ENCODE results near the gene PSAPL1. TPM values are rescaled to one million over a fixed set of nuclear protein-coding genes. Genes with fewer than 3 reads are reported as not detected.

PSAPL1 gene
- total RNA-seq, 4 donors from 2014 or later: not detected

DNA sequence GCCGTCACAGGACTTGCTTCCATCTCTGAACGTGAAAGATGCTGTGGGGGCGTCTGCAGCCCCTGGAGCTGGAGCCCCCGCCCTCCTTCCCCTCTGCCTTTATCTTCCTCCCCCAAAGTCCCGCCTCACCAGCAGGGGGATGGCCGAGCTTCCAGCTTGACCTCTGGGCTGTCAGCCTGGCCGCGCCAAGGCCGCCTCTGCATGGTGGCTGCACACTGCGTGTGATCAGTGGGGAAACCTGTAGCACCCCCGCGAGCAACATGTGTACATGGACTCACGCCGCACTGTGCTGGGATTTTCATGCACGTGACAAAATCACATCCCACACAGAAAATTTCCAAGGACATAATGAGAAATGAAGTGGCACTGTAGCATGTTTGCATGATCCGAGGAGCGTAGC lies 26.5 kb upstream of the PSAPL1 start:
- WGBS, 2 donors (ENCODE audit: low coverage in 1 of 2): 66% methylated on average over 17 of the region's 17 CpGs; no CpG with 5 or more reads in 1 of the 2 donors
- Histone ChIP-seq H3K27ac (no peak overlapping the region), H3K27me3 (no peaks in the 10 kb centered on the region), H3K4me1 (no peaks in the 10 kb centered on the region), H3K36me3 (no peaks in the 10 kb centered on the region), H3K9me3 (peaks cover 0 to 4% of the 10 kb centered on the region in 2 donors), H3K4me3 (no peak overlapping the region)
- in situ Hi-C loops (cut with MboI; ENCODE audit: low pct_ligation_motif_present in 1 of 4, low pct_unique_long_range_greater_than_20kb in 1 of 4, low sequenced_read_pairs in 3 of 4) (no loop called here), intact Hi-C loops (cut with DNase I; ENCODE audit: low total_unique reads) (no loop called here)
- no peak for TF ChIP-seq POLR2AphosphoS5 (IDR thresholded peaks at IDR 0.05)
- TF ChIP-seq POLR2A (IDR thresholded peaks at IDR 0.05): no peak
- DNase-seq: no peak

DNA sequence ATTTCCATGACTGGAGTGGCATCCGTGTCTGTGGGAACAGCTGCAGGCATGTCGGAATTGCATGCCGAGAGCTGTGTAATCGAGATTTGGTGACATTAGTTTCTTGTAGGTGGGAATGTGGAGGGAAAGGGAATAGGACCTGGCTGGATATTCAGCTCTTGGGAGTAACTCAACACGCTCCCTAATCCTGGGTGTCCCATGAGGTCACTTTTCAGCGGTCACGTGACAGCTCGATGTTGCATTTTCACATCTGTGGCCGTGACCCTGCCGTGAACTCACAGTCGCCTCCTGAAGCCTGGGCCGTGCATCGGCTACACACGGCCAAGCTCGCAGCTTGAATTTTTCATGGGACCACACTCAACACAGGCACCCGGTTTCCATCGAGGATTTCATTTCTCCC lies 25.8 kb upstream of the PSAPL1 start:
- in situ Hi-C loops (cut with MboI; ENCODE audit: low pct_ligation_motif_present in 1 of 4, low pct_unique_long_range_greater_than_20kb in 1 of 4, low sequenced_read_pairs in 3 of 4): no loop called here
- Histone ChIP-seq H3K27me3 (no peaks in the 10 kb centered on the region), H3K9me3 (peaks cover 0 to 2% of the 10 kb centered on the region in 2 donors), H3K27ac (no peak overlapping the region), H3K4me1 (no peaks in the 10 kb centered on the region), H3K36me3 (no peaks in the 10 kb centered on the region), H3K4me3 (no peak overlapping the region)
- DNase-seq: no peak
- intact Hi-C loops (cut with DNase I; ENCODE audit: low total_unique reads): no loop called here
- 25 to 56% methylated on average over 6 to 17 of the region's 17 CpGs for WGBS, 2 donors (ENCODE audit: low coverage in 1 of 2)
- no peak for TF ChIP-seq POLR2AphosphoS5 (IDR thresholded peaks at IDR 0.05)
- TF ChIP-seq POLR2A (IDR thresholded peaks at IDR 0.05): no peak
- no peak for TF ChIP-seq EP300 (IDR thresholded peaks at IDR 0.05; ENCODE audit: low read depth)
- TF ChIP-seq, protein P1, sequence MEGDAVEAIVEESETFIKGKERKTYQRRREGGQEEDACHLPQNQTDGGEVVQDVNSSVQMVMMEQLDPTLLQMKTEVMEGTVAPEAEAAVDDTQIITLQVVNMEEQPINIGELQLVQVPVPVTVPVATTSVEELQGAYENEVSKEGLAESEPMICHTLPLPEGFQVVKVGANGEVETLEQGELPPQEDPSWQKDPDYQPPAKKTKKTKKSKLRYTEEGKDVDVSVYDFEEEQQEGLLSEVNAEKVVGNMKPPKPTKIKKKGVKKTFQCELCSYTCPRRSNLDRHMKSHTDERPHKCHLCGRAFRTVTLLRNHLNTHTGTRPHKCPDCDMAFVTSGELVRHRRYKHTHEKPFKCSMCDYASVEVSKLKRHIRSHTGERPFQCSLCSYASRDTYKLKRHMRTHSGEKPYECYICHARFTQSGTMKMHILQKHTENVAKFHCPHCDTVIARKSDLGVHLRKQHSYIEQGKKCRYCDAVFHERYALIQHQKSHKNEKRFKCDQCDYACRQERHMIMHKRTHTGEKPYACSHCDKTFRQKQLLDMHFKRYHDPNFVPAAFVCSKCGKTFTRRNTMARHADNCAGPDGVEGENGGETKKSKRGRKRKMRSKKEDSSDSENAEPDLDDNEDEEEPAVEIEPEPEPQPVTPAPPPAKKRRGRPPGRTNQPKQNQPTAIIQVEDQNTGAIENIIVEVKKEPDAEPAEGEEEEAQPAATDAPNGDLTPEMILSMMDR (IDR thresholded peaks at IDR 0.05): no peak

DNA sequence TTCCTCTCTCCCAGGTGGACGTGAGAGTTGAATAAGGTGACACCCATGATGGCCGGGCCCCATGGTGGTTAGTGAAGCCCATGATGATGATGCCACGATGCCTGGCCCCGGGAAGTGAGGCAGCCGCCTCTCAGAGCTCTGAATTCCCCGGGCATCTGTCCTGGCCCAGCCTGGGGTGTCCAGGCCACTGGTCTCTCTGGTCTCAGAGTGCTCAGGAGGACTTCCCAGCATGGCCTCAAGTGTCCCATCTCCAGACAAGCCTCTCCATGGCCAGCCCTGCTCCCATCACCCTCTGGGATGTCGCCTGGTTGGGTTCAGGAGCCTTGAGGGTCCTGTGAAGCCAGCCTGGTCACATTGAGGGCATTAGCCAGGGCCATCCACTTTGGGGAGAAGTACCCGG lies 24.7 kb upstream of the PSAPL1 start:
- no peaks in the 10 kb centered on the region for H3K4me1 ChIP-seq
- no peaks in the 10 kb centered on the region for H3K36me3 ChIP-seq
- in situ Hi-C loops (cut with MboI; ENCODE audit: low pct_ligation_motif_present in 1 of 4, low pct_unique_long_range_greater_than_20kb in 1 of 4, low sequenced_read_pairs in 3 of 4): no loop called here
- H3K27ac ChIP-seq: no peak overlapping the region
- WGBS, 2 donors (ENCODE audit: low coverage in 1 of 2): 60 to 97% methylated on average over 1 to 8 of the region's 8 CpGs
- intact Hi-C loops (cut with DNase I; ENCODE audit: low total_unique reads): no loop called here
- DNase-seq: no peak
- TF ChIP-seq, protein P1 (IDR thresholded peaks at IDR 0.05): no peak
- no peak for TF ChIP-seq POLR2AphosphoS5 (IDR thresholded peaks at IDR 0.05)
- TF ChIP-seq EP300 (IDR thresholded peaks at IDR 0.05; ENCODE audit: low read depth): no peak
- no peak for TF ChIP-seq POLR2A (IDR thresholded peaks at IDR 0.05)
- no peak overlapping the region for H3K4me3 ChIP-seq
- H3K27me3 ChIP-seq: no peaks in the 10 kb centered on the region
- H3K9me3 ChIP-seq: no peaks in the 10 kb centered on the region

DNA sequence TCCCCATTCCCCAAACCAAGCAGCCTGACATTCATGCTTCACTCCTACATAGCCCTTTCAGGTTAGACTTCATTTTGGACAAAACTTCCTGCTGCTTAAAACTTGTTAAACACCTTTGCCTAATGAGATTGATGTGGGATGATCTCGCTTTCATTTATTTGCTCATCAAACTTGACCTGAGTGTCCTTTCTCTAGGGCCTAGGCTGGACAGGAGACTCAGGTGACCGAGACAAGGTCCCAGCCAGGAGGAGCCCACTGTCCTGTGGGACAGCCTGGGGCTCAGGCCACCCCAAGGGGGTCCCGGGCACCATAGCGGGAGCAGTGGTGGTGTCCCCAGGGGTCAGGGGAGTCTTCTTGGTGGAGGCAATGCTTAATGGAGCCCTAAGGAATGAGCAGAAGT lies 23.7 kb upstream of the PSAPL1 start:
- WGBS, 2 donors (ENCODE audit: low coverage in 1 of 2): 90 to 100% methylated on average over 2 to 4 of the region's 4 CpGs
- no peak overlapping the region for H3K27ac ChIP-seq
- intact Hi-C loops (cut with DNase I; ENCODE audit: low total_unique reads): no loop called here
- H3K4me1 ChIP-seq: no peaks in the 10 kb centered on the region
- H3K36me3 ChIP-seq: no peaks in the 10 kb centered on the region
- H3K9me3 ChIP-seq: no peaks in the 10 kb centered on the region
- no peak overlapping the region for H3K4me3 ChIP-seq
- TF ChIP-seq, protein P1 (IDR thresholded peaks at IDR 0.05): no peak
- TF ChIP-seq POLR2AphosphoS5 (IDR thresholded peaks at IDR 0.05) (no peak), EP300 (IDR thresholded peaks at IDR 0.05; ENCODE audit: low read depth) (no peak), POLR2A (IDR thresholded peaks at IDR 0.05) (no peak)
- DNase-seq: no peak
- in situ Hi-C loops (cut with MboI; ENCODE audit: low pct_ligation_motif_present in 1 of 4, low pct_unique_long_range_greater_than_20kb in 1 of 4, low sequenced_read_pairs in 3 of 4): no loop called here
- no peaks in the 10 kb centered on the region for H3K27me3 ChIP-seq

DNA sequence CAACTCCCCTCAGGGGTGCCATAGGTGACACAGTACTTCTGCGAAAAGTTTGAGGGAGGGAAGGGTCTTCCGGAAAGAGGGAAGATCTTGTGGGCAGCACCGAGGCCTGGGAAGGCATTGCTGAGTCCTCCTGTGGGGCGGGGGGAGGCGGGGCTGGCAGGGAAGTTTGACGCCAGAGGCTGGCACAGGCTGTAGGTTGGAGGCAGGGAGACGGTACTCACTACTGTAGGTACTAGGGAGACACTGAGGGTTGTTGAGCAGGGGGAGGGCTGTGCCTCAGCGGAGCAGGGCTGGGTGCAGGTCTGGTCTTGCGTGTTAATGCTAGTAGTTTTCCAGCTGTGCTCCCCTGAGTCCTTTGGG lies 23.3 kb upstream of the PSAPL1 start:
- 69 to 76% methylated on average over 6 to 8 of the region's 9 CpGs for WGBS, 2 donors (ENCODE audit: low coverage in 1 of 2)
- Histone ChIP-seq H3K9me3 (no peaks in the 10 kb centered on the region), H3K4me1 (no peaks in the 10 kb centered on the region), H3K36me3 (no peaks in the 10 kb centered on the region), H3K27ac (no peak overlapping the region), H3K4me3 (no peak overlapping the region), H3K27me3 (no peaks in the 10 kb centered on the region)
- TF ChIP-seq POLR2A (IDR thresholded peaks at IDR 0.05): no peak
- TF ChIP-seq, protein P1 (IDR thresholded peaks at IDR 0.05): no peak
- TF ChIP-seq EP300 (IDR thresholded peaks at IDR 0.05; ENCODE audit: low read depth): no peak
- no peak for TF ChIP-seq POLR2AphosphoS5 (IDR thresholded peaks at IDR 0.05)
- intact Hi-C loops (cut with DNase I; ENCODE audit: low total_unique reads): no loop called here
- no peak for DNase-seq
- in situ Hi-C loops (cut with MboI; ENCODE audit: low pct_ligation_motif_present in 1 of 4, low pct_unique_long_range_greater_than_20kb in 1 of 4, low sequenced_read_pairs in 3 of 4): no loop called here
